ENCODE measurements around the gene CCL11. TPM values are rescaled to one million over a fixed set of nuclear protein-coding genes. Genes with fewer than 3 reads are reported as not detected.

Gene CCL11
- total and polyA plus RNA-seq, 2 donors, result 0.33 to 0.87 TPM

- WGBS, result 25% methylated on average over 1 of the region's 1 CpG
- no peaks in the 10 kb centered on the region for H3K4me1 ChIP-seq (ENCODE audit: control insufficient read depth in 2 of 2, insufficient read depth in 2 of 2, low read length in 2 of 2)
- no peak for DNase-seq (ENCODE audit: low read depth in 6 of 9, low spot score in 9 of 9)
Observed at GRCh38 chr17:34269969-34270368, 15.6 kb upstream of the CCL11 start, which contains the start of gene CCL7. TSS of gene CCL7 (plus strand) at chr17:34270221. CDS start at chr17:34270291, 70 bp downstream.

GRCh38 chr17:34275881-34276280 lies 9.7 kb upstream of the CCL11 start:
- H3K9me3 ChIP-seq (ENCODE audit: control insufficient read depth in 2 of 2, insufficient read depth in 1 of 2, low read length in 1 of 2), result no peaks in the 10 kb centered on the region
- WGBS, result 48% methylated on average over 1 of the region's 1 CpG
- no peak for DNase-seq (ENCODE audit: low read depth in 6 of 9, low spot score in 9 of 9)
- H3K4me1 ChIP-seq (ENCODE audit: control insufficient read depth in 2 of 2, insufficient read depth in 2 of 2, low read length in 2 of 2), result no peaks in the 10 kb centered on the region
- H3K27ac ChIP-seq (ENCODE audit: low read depth in 1 of 2, low read length in 1 of 2), result no peak overlapping the region
- H3K4me3 ChIP-seq (ENCODE audit: low read length in 2 of 2), result no peak overlapping the region
- peaks cover 0 to 2% of the 10 kb centered on the region in 2 donors for H3K27me3 ChIP-seq (ENCODE audit: control insufficient read depth in 2 of 2, insufficient read depth in 1 of 2, low read length in 1 of 2)
- no peaks in the 10 kb centered on the region for H3K36me3 ChIP-seq (ENCODE audit: control insufficient read depth in 2 of 2, insufficient read depth in 2 of 2, low read length in 1 of 2)

More at GRCh38 chr17:34269969-34270368, 15.6 kb upstream of the CCL11 start, which contains the start of gene CCL7:
- no peaks in the 10 kb centered on the region for H3K36me3 ChIP-seq (ENCODE audit: control insufficient read depth in 2 of 2, insufficient read depth in 2 of 2, low read length in 1 of 2)
- H3K9me3 ChIP-seq (ENCODE audit: control insufficient read depth in 2 of 2, insufficient read depth in 1 of 2, low read length in 1 of 2), result no peaks in the 10 kb centered on the region
- no peak within 1 kb of the TSS for H3K4me3 ChIP-seq (ENCODE audit: low read length in 2 of 2)
- H3K27me3 ChIP-seq (ENCODE audit: control insufficient read depth in 2 of 2, insufficient read depth in 1 of 2, low read length in 1 of 2), result peaks cover 0 to 2% of the 10 kb centered on the region in 2 donors
- no peak within 1 kb of the TSS for H3K27ac ChIP-seq (ENCODE audit: low read depth in 1 of 2, low read length in 1 of 2)

- DNase-seq (ENCODE audit: low read depth in 6 of 9, low spot score in 9 of 9), result no peak
- H3K9me3 ChIP-seq (ENCODE audit: control insufficient read depth in 2 of 2, insufficient read depth in 1 of 2, low read length in 1 of 2), result no peaks in the 10 kb centered on the region
- 89% methylated on average over 4 of the region's 4 CpGs for WGBS
- no peaks in the 10 kb centered on the region for H3K36me3 ChIP-seq (ENCODE audit: control insufficient read depth in 2 of 2, insufficient read depth in 2 of 2, low read length in 1 of 2)
- no peaks in the 10 kb centered on the region for H3K4me1 ChIP-seq (ENCODE audit: control insufficient read depth in 2 of 2, insufficient read depth in 2 of 2, low read length in 2 of 2)
- H3K4me3 ChIP-seq (ENCODE audit: low read length in 2 of 2), result no peak overlapping the region
- no peak overlapping the region for H3K27ac ChIP-seq (ENCODE audit: low read depth in 1 of 2, low read length in 1 of 2)
- H3K27me3 ChIP-seq (ENCODE audit: control insufficient read depth in 2 of 2, insufficient read depth in 1 of 2, low read length in 1 of 2), result peaks cover 0 to 2% of the 10 kb centered on the region in 2 donors
Observed at GRCh38 chr17:34276826-34277225, 8.7 kb upstream of the CCL11 start.

- Histone ChIP-seq H3K36me3 (ENCODE audit: control insufficient read depth in 2 of 2, insufficient read depth in 2 of 2, low read length in 1 of 2) (no peaks in the 10 kb centered on the region), H3K27me3 (ENCODE audit: control insufficient read depth in 2 of 2, insufficient read depth in 1 of 2, low read length in 1 of 2) (peaks cover 0 to 3% of the 10 kb centered on the region in 2 donors), H3K9me3 (ENCODE audit: control insufficient read depth in 2 of 2, insufficient read depth in 1 of 2, low read length in 1 of 2) (no peaks in the 10 kb centered on the region), H3K4me3 (ENCODE audit: low read length in 2 of 2) (no peak overlapping the region), H3K4me1 (ENCODE audit: control insufficient read depth in 2 of 2, insufficient read depth in 2 of 2, low read length in 2 of 2) (no peaks in the 10 kb centered on the region), H3K27ac (ENCODE audit: low read depth in 1 of 2, low read length in 1 of 2) (no peak overlapping the region)
- WGBS, result 97% methylated on average over 6 of the region's 6 CpGs
- DNase-seq (ENCODE audit: low read depth in 6 of 9, low spot score in 9 of 9), result no peak
Observed at GRCh38 chr17:34283571-34283970, 2.0 kb upstream of the CCL11 start.

GRCh38 chr17:34287875-34288274 lies 2.3 kb downstream of the CCL11 start:
- H3K27ac ChIP-seq (ENCODE audit: low read depth in 1 of 2, low read length in 1 of 2), result no peak overlapping the region
- H3K36me3 ChIP-seq (ENCODE audit: control insufficient read depth in 2 of 2, insufficient read depth in 2 of 2, low read length in 1 of 2), result no peaks in the 10 kb centered on the region
- DNase-seq (ENCODE audit: low read depth in 6 of 9, low spot score in 9 of 9), result no peak
- H3K4me1 ChIP-seq (ENCODE audit: control insufficient read depth in 2 of 2, insufficient read depth in 2 of 2, low read length in 2 of 2), result no peaks in the 10 kb centered on the region
- 83% methylated on average over 2 of the region's 2 CpGs for WGBS
- peaks cover 0 to 3% of the 10 kb centered on the region in 2 donors for H3K27me3 ChIP-seq (ENCODE audit: control insufficient read depth in 2 of 2, insufficient read depth in 1 of 2, low read length in 1 of 2)
- H3K4me3 ChIP-seq (ENCODE audit: low read length in 2 of 2), result no peak overlapping the region
- no peaks in the 10 kb centered on the region for H3K9me3 ChIP-seq (ENCODE audit: control insufficient read depth in 2 of 2, insufficient read depth in 1 of 2, low read length in 1 of 2)

- no peaks in the 10 kb centered on the region for H3K36me3 ChIP-seq (ENCODE audit: control insufficient read depth in 2 of 2, insufficient read depth in 2 of 2, low read length in 1 of 2)
- H3K4me1 ChIP-seq (ENCODE audit: control insufficient read depth in 2 of 2, insufficient read depth in 2 of 2, low read length in 2 of 2), result no peaks in the 10 kb centered on the region
- H3K9me3 ChIP-seq (ENCODE audit: control insufficient read depth in 2 of 2, insufficient read depth in 1 of 2, low read length in 1 of 2), result no peaks in the 10 kb centered on the region
- WGBS, result 81% methylated on average over 4 of the region's 4 CpGs
- H3K27ac ChIP-seq (ENCODE audit: low read depth in 1 of 2, low read length in 1 of 2), result no peak overlapping the region
- H3K4me3 ChIP-seq (ENCODE audit: low read length in 2 of 2), result no peak overlapping the region
- no peak for DNase-seq (ENCODE audit: low read depth in 6 of 9, low spot score in 9 of 9)
- H3K27me3 ChIP-seq (ENCODE audit: control insufficient read depth in 2 of 2, insufficient read depth in 1 of 2, low read length in 1 of 2), result peaks cover 0 to 2% of the 10 kb centered on the region in 2 donors
Observed at GRCh38 chr17:34290586-34290985, 5.0 kb downstream of the CCL11 start.

- WGBS, result 96% methylated on average over 6 of the region's 6 CpGs
- no peaks in the 10 kb centered on the region for H3K27me3 ChIP-seq (ENCODE audit: control insufficient read depth in 2 of 2, insufficient read depth in 1 of 2, low read length in 1 of 2)
- H3K27ac ChIP-seq (ENCODE audit: low read depth in 1 of 2, low read length in 1 of 2), result no peak overlapping the region
- DNase-seq (ENCODE audit: low read depth in 6 of 9, low spot score in 9 of 9), result no peak
- no peak overlapping the region for H3K4me3 ChIP-seq (ENCODE audit: low read length in 2 of 2)
- no peaks in the 10 kb centered on the region for H3K9me3 ChIP-seq (ENCODE audit: control insufficient read depth in 2 of 2, insufficient read depth in 1 of 2, low read length in 1 of 2)
- H3K36me3 ChIP-seq (ENCODE audit: control insufficient read depth in 2 of 2, insufficient read depth in 2 of 2, low read length in 1 of 2), result no peaks in the 10 kb centered on the region
- no peaks in the 10 kb centered on the region for H3K4me1 ChIP-seq (ENCODE audit: control insufficient read depth in 2 of 2, insufficient read depth in 2 of 2, low read length in 2 of 2)
Observed at GRCh38 chr17:34291721-34292348, 6.3 kb downstream of the CCL11 start.

GRCh38 chr17:34299027-34299426 lies 13.5 kb downstream of the CCL11 start:
- Histone ChIP-seq H3K4me3 (ENCODE audit: low read length in 2 of 2) (no peak overlapping the region), H3K4me1 (ENCODE audit: control insufficient read depth in 2 of 2, insufficient read depth in 2 of 2, low read length in 2 of 2) (peaks cover 0 to 8% of the 10 kb centered on the region in 2 donors), H3K27me3 (ENCODE audit: control insufficient read depth in 2 of 2, insufficient read depth in 1 of 2, low read length in 1 of 2) (no peaks in the 10 kb centered on the region), H3K27ac (ENCODE audit: low read depth in 1 of 2, low read length in 1 of 2) (no peak overlapping the region), H3K9me3 (ENCODE audit: control insufficient read depth in 2 of 2, insufficient read depth in 1 of 2, low read length in 1 of 2) (no peaks in the 10 kb centered on the region), H3K36me3 (ENCODE audit: control insufficient read depth in 2 of 2, insufficient read depth in 2 of 2, low read length in 1 of 2) (no peaks in the 10 kb centered on the region)
- DNase-seq (ENCODE audit: low read depth in 6 of 9, low spot score in 9 of 9), result no peak
- 97% methylated on average over 2 of the region's 2 CpGs for WGBS

- WGBS, result 92% methylated on average over 3 of the region's 3 CpGs
- Histone ChIP-seq H3K4me3 (ENCODE audit: low read length in 2 of 2) (no peak overlapping the region), H3K27me3 (ENCODE audit: control insufficient read depth in 2 of 2, insufficient read depth in 1 of 2, low read length in 1 of 2) (no peaks in the 10 kb centered on the region), H3K27ac (ENCODE audit: low read depth in 1 of 2, low read length in 1 of 2) (peak overlapping the region; percentile 57 to 60), H3K4me1 (ENCODE audit: control insufficient read depth in 2 of 2, insufficient read depth in 2 of 2, low read length in 2 of 2) (peaks cover 0 to 8% of the 10 kb centered on the region in 2 donors), H3K9me3 (ENCODE audit: control insufficient read depth in 2 of 2, insufficient read depth in 1 of 2, low read length in 1 of 2) (no peaks in the 10 kb centered on the region), H3K36me3 (ENCODE audit: control insufficient read depth in 2 of 2, insufficient read depth in 2 of 2, low read length in 1 of 2) (no peaks in the 10 kb centered on the region)
- no peak for DNase-seq (ENCODE audit: low read depth in 6 of 9, low spot score in 9 of 9)
Observed at GRCh38 chr17:34299956-34300577, 14.5 kb downstream of the CCL11 start.
